CD4-positive, alpha-beta T cell treated with Interleukin-2 at 100 ng/mL for 4 hours (primary cell): ENCODE measurements around the gene TMC3.
"Not testable (repeated sequence)": the region's sequence is repeated elsewhere in the genome, so short reads cannot be mapped to it uniquely, and the experiment has no call there.

Experiments used
- DNase-seq: peaks from one replicate; pipeline ENCODE4 v3.0.0-alpha.2; 2020; ENCODE audit warnings: low spot score

The TMC3 gene

GRCh38 chr15:81346611-81347010 lies 27.4 kb downstream of the TMC3 start:
- DNase-seq, result no peak

DNA sequence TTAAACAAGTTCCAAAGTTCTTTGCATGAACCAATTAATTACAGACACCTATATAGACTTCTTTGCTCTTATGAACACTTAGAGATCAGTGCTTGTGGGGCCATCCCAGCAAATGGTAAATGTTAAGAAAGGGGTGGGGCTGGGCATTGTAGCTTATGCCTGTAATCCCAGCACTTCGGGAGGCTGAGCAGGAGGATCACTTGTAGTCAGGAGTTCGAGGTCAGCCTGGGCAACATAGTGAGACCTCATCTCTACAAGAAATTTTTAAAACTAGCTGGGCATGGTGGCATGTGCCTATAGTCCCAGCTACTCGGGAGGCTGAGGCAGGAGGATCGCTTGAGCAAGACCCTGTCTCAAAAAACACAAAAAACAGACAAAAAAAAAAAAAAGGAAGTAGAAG lies 30.6 kb downstream of the TMC3 start:
- no peak for DNase-seq

DNA sequence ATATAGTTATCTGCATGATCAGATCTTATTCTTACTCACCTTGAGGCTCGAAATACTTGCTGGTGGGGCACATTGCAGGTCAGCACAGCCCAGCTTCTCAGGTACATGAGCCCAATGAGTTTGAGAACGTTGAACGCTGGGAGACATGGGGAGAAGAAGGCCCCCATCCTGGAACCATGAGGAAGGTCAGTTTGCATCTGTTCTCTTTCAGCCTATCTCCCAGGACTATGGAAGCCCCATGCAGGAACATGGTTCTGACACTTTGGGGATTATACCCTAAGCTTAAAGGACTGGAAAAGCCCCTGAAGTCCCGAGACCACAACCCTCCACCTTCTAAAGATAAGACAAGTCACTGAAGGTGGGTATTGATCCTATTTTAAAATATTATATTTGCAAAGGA lies 32.7 kb downstream of the TMC3 start:
- no peak for DNase-seq

DNA sequence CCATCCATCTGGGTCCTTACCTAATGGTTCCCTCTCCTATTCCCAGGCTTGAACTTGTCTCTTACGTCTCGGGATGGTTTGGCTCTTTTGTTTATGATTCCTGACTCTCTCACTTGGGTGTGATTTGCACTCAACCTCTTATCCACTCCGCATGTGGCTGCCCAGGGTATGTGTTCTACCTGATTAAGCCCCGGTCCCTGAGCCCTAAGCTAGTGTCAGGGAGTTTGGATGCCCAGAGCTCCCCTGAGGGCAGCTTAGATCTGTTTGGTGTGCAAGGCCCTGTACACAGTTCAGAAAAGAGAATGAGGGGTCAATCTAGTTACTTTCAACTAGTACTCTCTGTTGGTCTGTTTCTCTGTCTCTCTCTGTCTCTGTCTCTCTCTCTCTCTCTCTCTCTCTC lies 34.2 kb downstream of the TMC3 start:
- DNase-seq, result no peak

DNA sequence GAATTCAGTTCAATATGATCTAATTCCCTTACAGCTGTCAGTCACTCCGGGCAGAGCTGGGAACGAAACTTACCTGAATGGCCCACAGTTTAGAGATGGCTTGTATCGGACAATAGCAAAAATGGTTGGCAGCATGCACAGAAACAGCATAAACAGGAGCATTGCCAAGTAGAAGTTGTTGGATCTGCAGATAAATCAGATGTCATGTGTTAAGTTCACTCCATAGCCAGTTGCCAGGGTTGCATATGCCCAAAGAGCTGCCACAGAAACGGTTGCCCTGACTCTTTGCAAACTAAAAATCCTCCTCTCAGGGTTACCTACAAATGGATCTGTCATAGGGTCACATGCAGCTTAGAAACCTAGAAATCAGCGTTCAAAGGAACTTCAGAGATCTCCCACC lies 34.7 kb downstream of the TMC3 start:
- no peak for DNase-seq

GRCh38 chr15:81338170-81339007 lies 35.6 kb downstream of the TMC3 start:
- DNase-seq, result no peak

- DNase-seq, result no peak
Observed at GRCh38 chr15:81337713-81338157, 36.3 kb downstream of the TMC3 start.

DNA sequence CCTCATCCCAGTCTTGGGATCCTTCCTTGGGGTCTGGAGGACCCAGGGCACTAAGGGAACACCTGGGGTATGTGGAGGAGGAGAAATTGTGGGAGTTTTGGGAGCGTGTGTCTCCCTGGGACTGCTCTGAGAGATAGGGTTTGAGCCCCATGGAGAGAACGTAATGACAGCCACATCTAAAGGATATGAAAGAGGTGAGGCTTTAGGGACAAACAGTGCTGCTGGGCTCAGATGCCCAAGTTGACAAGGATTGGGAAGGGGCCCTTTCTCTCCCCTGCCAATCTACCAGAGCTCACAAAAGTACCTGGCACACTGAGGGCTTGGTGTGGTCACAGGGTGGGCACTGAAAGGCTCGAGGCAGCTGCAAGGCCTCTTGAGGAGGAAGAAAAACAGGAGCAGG lies 36.8 kb downstream of the TMC3 start:
- DNase-seq, result no peak

DNA sequence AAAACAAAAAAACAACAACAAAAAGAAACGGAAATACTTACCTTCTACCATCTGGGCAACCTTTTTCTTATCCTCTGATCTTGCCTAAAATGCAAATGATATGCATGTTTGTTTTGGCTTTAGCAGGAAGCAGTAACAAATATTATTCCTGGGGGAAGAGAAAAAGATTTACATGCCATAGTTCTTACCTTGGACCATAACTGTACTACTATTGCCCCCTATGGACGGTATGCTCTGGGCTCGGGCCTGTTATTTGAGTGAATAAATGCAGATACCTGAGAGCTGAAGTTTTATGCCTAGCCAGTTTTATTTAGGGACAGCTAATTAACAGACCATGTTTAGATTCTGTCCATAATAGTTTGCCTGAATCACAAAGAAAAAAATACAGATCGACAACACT lies 37.4 kb downstream of the TMC3 start:
- DNase-seq, result peak; percentile 63

DNA sequence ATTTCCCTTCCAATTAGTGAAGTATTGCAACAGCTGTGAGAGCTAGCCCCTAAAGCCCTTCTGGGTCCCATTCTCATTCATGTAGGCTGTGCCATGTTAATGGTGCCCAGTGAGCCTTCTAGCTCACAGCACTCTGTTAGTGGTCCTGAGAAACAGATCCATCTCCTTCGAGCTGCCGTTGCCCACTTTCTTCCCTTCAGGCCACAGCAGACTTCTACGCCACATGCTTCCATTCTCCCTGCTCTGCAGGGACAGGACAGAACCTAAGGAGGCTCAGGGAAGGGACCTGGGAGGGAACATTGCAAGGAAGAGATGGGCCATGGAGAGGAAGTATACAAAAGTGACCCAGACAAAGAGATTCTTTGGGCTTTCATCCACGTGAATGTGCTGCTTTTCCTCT lies 38.4 kb downstream of the TMC3 start:
- DNase-seq, result no peak

GRCh38 chr15:81334768-81335435 lies 39.1 kb downstream of the TMC3 start:
- DNase-seq, result no peak

GRCh38 chr15:81333363-81333762 lies 40.6 kb downstream of the TMC3 start:
- no peak for DNase-seq

DNA sequence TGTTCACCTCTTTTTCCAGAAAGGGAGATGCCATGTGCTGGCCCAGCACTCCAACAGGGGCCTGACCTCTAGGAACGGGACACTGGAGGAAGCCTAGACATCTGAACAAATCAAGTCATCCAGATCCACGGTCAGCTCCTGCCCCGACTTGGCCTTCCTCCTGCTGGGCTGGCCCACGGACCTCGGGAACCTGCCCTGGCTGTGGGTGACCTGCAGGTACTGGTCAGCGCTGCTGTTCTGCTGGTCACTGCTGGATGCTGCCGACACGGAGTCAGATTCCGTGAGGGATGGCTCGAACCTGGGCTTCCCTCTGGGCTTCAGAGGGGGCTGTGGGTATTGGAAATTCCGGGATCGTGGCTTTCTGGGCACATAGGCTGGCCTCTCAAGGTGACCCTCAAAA lies 41.7 kb downstream of the TMC3 start:
- DNase-seq, result no peak

GRCh38 chr15:81331600-81331999 lies 42.4 kb downstream of the TMC3 start:
- DNase-seq, result no peak

DNA sequence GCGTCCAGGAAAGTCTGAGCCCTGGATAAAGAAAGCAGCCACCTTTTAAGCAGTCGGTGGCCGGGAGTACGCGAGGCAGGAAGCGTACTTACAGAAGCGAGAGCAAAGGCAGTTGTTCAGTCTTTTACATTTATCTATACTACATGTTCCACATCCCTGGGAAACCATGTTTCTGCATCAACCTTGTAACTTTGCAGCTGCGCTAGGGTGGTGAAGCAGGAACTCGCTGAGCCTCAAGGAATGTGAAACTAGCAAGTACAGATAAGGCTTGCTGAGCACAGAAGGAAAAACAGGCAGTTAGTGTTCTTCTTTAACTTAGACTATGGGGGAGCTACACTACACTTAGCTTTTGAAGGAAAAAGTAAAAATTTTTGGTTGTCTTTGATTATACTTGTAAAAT lies 42.9 kb downstream of the TMC3 start:
- not testable (repeated sequence) for DNase-seq

- no peak for DNase-seq
Observed at GRCh38 chr15:81330366-81331090, 43.5 kb downstream of the TMC3 start.

- DNase-seq, result no peak
Observed at GRCh38 chr15:81329446-81329845, 44.6 kb downstream of the TMC3 start.

GRCh38 chr15:81327516-81327915 lies 46.5 kb downstream of the TMC3 start:
- DNase-seq, result no peak

- DNase-seq, result no peak
Observed at GRCh38 chr15:81326466-81327212, 47.4 kb downstream of the TMC3 start.

DNA sequence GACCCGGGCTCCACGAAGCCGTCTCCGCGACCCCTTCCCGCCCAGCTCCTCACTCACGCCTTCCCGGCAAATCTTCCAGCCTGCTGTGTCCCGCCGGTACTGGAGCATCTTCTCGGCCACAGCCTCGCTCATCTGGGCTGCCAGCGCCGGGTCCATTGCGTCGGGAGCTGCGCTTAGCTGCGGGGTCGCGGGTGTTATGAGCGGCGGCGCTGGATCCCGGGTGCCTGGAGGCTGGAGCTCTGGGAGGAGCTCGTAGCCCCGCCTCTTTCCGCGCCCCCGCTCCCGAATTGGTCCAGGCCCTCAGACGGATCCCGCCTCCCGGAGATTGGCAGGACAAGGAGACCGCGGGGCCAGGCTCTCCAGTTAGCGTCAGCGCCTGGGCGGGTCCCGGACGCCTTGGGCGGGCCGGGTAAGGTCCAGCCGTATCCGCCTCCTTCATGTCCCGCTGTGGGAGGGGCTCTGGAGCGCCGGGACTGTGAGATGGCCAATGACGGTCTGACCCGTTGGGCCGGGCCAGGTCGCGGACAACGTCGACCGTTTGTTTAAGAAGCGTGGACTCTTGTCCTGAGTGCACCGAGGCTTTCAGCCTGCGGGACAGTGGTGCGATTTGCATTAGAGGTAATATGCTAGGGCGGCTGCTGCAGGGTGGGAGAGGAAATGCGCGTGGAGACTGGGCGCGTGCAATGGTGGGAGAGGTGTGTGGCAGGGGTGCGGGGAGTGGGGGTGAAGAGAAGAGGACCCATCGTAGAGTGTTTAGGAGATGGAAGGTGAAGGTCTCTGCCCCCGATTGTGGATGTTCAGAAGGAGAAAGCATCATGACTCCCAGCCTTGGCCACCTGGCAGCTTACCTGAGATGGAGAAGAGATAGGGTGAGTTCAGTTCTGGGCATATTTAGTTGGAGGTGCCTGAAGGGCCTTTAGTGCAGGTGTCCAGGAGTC lies 49.8 kb downstream of the TMC3 start, which contains the start of gene STARD5:
STARD5 (minus strand) TSS at position 198 of the 938 bp plus-strand sequence; CDS start at position 156, 42 bp downstream.
- DNase-seq, result peak; percentile 93

DNA sequence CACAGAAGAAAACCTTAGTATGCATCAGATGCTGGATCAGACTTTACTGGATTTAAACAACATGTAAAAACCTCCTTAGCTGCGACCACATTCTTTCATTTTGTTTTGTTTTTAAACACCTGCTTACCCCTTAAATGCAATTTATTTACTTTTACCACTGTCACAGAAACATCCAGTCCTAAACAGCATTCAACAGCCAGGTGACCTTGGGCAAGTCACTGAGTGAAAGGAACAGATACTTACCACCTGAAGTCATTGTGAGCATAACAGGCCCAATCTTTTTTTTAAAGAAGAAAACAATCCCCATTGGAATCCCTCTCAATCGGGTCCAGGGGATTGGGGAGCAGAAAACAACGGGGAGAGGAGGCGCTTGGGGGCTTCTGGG lies 50.5 kb downstream of the TMC3 start:
- DNase-seq, result no peak
